HG02852 (cell line): ENCODE measurements around the gene SHROOM3.

Source experiments
- ATAC-seq: cut with Tn5 transposase; IDR thresholded peaks from one replicate; pipeline ENCODE4 v1.9.1; 2021; ENCODE audit warnings: mild to moderate bottlenecking, moderate library complexity; ENCODE audit not compliant: unreplicated experiment

The SHROOM3 gene

GRCh38 chr4:76737180-76737579 lies 302.2 kb downstream of the SHROOM3 start:
- no peak for ATAC-seq

DNA sequence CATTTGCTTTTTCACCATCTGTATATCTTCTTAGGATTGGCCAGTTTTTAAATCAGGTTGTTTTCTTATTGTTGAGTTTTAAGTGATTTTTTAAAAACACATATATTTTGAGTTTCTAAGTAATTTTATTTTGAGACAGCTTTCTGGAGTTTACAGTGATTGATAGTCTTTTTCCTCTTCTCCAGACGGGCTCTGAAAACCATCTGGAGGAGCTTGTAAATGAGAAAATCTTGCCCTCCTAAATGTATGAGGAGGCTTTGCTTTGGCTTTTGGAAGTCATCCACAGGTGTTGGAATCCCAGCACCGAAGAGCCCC lies 302.7 kb downstream of the SHROOM3 start:
- ATAC-seq, result no peak

- ATAC-seq, result peak; percentile 41
These were observed 303.3 kb downstream of the SHROOM3 start for GRCh38 chr4:76738086-76738931.

GRCh38 chr4:76740192-76740591 lies 305.2 kb downstream of the SHROOM3 start:
- no peak for ATAC-seq

- no peak for ATAC-seq
These were observed 306.0 kb downstream of the SHROOM3 start for GRCh38 chr4:76740866-76741662.

GRCh38 chr4:76741663-76742020 lies 306.6 kb downstream of the SHROOM3 start:
- no peak for ATAC-seq

- ATAC-seq, result no peak
These were observed 309.4 kb downstream of the SHROOM3 start for GRCh38 chr4:76744241-76744921.

DNA sequence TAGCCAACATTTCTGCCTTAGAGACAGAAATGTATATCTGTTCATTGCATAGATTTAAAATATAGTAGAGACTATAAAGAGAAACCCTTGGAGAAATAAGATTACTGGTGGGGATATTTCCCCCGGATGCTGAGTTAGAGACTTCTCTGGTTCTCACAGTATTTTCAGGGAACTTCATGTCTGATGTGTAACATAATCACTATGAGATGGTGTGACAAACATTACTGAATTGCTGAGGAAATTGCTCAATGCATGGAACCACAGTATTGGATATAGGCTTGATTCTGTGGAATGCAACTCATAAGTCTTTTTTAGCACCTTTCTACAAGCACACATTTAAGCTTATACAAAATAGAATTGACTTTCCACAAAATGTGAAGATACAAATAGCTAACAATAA lies 310.2 kb downstream of the SHROOM3 start:
- ATAC-seq, result no peak

- no peak for ATAC-seq
These were observed 312.5 kb downstream of the SHROOM3 start for GRCh38 chr4:76747563-76747962.

- no peak for ATAC-seq
These were observed 313.6 kb downstream of the SHROOM3 start for GRCh38 chr4:76748649-76749048.

DNA sequence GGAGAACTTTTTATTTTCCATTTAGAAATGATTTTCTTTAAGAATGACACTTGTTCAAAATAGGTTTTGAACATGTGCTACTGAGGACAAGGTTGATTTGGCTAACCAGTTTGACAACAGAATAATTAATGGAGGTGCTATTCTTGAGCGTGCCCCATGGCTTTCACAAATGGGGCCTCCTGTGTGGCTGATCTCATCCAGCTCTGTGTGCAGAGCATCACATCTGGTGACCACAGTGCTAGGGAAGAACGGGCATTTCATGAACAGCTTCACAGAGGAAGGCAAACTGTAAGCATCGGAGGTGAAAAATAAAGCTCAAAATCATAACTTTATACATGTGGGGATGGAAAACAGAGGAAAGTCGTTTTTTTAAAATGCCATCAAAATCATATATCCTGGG lies 314.3 kb downstream of the SHROOM3 start:
- no peak for ATAC-seq

- ATAC-seq, result no peak
These were observed 315.7 kb downstream of the SHROOM3 start for GRCh38 chr4:76750716-76751115.

DNA sequence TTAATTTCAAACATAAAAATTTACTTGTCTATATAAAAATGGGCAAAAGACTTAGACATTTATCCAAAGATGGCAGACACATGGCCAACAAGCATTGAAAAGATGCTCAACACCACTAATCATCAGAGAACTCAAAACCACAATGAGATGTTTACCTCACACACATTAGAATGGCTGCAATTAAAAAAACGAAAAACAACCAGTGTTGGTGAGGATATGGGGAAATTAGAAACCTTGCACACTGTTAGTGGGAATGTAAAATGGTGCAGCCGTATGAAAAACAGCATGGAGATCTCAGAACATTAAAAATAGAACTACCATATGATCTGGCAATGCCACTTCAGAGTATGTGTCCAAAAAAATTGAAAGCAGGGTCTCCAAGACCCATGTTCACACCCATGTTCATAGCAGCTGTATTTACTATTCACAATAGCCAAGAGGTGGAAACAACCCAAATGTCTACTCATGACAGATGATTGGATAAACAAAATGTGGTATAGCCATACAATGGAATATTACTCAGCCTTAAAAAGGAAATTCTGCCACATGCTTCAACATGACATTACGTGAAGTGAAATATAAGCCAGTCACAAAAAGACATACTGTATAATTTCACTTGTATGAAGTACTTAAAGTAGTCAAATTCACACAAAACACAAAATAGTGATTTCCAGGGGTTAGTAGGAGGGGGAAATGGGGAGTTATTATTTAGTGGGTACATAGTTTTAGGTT lies 316.7 kb downstream of the SHROOM3 start:
- no peak for ATAC-seq

DNA sequence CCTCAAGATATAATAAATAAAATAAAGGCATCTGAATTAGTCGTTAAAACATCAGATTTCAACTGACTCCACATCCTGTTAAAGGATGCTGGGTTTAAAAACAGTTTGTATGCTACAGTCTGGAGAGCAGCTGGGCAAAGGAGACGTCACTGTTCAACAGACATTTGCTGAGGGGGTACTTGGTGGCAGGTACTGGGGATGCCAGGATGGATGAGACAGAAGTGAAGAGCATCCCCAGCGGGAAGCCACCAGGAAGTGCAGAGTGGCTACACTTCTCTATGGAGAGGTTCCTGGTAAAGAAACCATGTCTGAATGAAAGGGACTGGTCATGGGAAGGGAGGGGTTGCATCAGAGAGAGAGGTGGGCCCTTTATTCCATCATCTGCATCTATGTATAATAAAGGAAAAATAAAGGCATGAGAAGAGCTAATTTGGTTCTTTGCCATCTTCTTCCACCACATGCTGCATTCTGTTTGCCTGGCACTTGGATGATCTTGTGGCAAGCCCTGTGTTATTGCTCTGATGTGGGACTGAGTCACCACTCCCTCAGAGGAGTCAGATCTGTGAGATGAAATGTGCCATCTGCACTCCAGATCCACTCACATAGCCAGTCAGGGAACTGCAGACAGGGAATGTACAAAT lies 318.0 kb downstream of the SHROOM3 start:
- ATAC-seq, result no peak

DNA sequence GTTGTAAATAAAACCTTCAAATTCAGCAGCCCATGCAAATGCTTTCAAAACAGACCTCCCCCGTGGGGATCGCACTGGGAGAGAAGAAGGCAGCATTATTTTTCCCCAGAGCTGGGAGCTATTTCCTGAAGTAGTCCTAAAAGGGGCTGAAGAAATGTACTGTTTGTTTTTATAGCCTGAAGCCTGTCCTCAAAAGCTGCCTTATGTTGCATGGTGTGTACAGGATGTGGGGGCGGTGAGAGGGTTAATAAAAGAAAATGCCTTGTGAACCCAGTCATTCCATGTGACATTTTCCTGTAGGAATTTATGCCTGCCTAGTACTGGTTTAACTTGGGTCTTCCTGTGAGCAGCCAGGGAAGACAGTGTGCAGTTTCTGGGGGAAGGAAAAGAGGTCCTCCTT lies 318.8 kb downstream of the SHROOM3 start:
- no peak for ATAC-seq

DNA sequence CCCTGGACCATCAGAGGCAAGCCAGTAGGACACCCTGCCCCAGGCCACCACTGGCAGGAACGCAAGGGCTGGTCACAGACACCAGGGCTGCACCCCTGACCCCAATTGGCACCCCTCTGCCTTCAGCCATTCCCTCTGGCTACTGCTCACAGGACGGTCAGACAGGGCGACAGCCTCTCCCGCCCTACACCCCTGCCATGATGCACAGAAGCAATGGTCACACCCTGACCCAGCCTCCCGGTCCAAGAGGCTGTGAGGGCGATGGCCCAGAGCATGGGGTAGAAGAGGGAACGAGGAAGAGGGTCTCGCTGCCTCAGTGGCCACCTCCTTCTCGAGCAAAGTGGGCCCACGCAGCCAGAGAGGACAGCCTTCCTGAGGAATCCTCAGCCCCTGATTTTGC lies 319.4 kb downstream of the SHROOM3 start:
- no peak for ATAC-seq

DNA sequence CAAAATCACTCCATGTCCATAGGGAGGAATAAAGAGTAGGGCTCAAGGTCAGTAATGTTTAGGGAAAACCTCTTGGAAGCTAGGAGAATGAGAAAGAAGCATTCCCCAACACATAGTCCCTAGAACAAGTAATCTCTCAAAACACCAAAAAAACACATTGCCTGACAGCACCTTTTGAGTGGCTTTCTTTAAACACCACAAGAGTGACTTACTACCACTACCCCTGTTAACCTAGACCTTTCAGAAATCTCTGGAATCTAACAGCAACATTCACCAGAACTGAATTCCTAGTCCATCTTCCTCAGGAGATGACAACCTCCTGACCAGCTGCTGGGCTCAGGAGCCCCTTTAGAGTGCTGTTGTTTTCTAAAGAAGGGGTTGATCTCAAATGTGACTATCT lies 320.7 kb downstream of the SHROOM3 start:
- ATAC-seq, result no peak

DNA sequence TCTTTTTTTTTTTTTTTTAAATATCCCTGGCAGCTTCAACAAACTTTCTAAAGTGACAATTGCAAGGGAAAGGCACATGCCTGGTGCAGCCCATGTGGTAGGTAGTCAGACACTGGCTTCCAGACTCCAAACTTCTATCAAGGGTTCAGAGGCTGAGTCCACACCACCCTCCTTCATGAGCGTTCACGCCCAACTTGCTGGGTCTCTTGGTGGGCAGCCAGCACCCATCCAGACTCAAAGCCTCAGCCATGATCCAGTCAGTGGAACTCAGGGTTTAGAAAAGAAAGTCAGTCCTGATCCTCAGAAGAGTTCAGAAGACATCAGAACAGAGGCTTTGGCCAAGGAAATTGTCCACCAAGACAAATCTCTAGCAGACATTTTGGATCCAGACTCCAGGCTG lies 321.4 kb downstream of the SHROOM3 start:
- no peak for ATAC-seq

DNA sequence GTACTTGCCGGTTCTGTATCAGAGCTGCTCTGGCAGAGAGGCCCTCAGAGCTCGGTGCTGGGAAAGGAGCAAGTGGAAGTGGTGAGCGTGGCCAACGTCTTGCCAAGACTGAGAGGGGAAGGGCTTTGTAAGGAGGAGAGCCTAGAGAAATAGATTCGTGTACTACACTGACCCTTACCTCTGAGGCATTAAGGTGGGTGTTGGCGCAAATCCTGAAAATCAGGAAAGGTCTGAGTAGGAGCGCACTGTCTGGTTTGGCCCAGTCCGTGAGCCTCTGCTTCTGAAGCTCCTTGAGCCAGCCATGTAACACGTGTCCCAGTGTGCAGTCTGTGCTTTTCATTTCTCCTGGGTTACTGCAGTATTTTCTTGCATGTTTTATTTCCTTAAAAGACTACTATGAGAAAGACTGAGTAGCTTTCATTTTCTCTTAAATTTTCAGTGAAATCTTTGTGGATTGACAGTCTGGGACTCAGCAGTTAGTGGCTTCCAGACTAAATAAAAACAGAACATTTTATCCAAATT lies 322.4 kb downstream of the SHROOM3 start:
- ATAC-seq, result no peak

DNA sequence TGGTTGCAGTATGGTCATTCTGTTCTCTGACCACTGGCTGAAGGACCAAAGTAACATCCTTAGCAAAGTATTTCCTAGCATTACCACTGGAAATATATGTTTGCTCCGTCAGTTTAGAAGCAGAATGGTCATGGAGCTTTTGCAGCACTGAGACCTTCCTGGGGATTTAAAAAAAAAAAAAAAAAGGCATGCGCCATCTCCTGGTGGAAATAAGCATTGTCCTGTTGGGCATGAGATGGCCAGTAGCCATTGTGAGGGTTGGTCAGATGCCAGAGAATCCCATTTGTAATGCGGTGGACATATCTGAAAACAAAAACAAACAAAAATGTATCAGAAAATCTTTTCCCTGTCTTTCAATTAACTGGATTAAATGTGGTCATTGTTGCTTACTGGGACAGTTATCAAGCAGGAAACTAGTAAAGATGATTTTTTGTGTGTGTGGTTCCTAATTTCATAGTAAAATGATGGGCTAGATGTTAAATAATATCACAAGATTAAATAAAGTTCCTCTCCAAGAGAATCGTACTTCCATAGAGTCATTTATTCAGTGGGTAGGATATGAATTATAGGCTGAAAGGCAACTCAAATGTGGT lies 323.4 kb downstream of the SHROOM3 start:
- no peak for ATAC-seq
